GM12878 (cell line): Measurements from ENCODE around the gene SPTLC3.

Experiments used
- REST ChIP-seq: IDR thresholded peaks from 2 replicates; pipeline ENCODE4 v1.6.1; 2012; ENCODE audit warnings: mild to moderate bottlenecking, low read depth, low read length
- SIN3A ChIP-seq: IDR thresholded peaks from 2 replicates; pipeline ENCODE4 v1.6.1; 2012; ENCODE audit warnings: low read depth, low read length, improper control_type of control experiment

- no peak for TF ChIP-seq REST
- TF ChIP-seq SIN3A, result no peak
Observed at GRCh38 chr20:13006825-13007224, 1.9 kb upstream of the SPTLC3 start.
